KMS-11 (cell line): ENCODE results near the gene NAGLU.

Experiments
- H2AFZ ChIP-seq: fragments of 200-600 bp; sonication (generic); 2 replicates; pipeline ENCODE4 v1.6.1; 2016; ENCODE audit warnings: antibody characterized with exemption, mixed run types, low read depth
- H3K27ac ChIP-seq: fragments of 200-600 bp; sonication (generic); 2 replicates; pipeline ENCODE4 v1.6.1; 2016; ENCODE audit warnings: mild to moderate bottlenecking, mixed run types
- H3K27me3 ChIP-seq: fragments of 200-600 bp; sonication (generic); 2 replicates; pipeline ENCODE4 v1.6.1; 2017; ENCODE audit warnings: mild to moderate bottlenecking, low read depth, mixed run types, moderate library complexity; ENCODE audit not compliant: insufficient read depth
- H3K36me3 ChIP-seq: fragments of 200-600 bp; sonication (generic); 2 replicates; pipeline ENCODE4 v1.6.1; 2017; ENCODE audit warnings: mild to moderate bottlenecking, mixed run types; ENCODE audit not compliant: insufficient read depth
- H3K4me1 ChIP-seq: fragments of 200-600 bp; sonication (generic); 2 replicates; pipeline ENCODE4 v1.6.1; 2016; ENCODE audit warnings: mild to moderate bottlenecking, low read depth, mixed run types; ENCODE audit not compliant: poor library complexity, severe bottlenecking
- H3K4me2 ChIP-seq: fragments of 200-600 bp; sonication (generic); 2 replicates; pipeline ENCODE4 v1.7.0; 2016; ENCODE audit warnings: mild to moderate bottlenecking, mixed run types
- H3K4me3 ChIP-seq: fragments of 200-600 bp; sonication (generic); IDR thresholded peaks from 2 replicates; pipeline ENCODE4 v1.6.1; 2017; ENCODE audit warnings: low read depth, low read length, mixed read lengths; ENCODE audit not compliant: insufficient read depth
- H3K79me2 ChIP-seq: fragments of 200-600 bp; sonication (generic); 2 replicates; pipeline ENCODE4 v1.6.1; 2016; ENCODE audit warnings: low read depth, mixed run types; ENCODE audit not compliant: insufficient read depth
- H3K9ac ChIP-seq: fragments of 200-600 bp; sonication (generic); 2 replicates; pipeline ENCODE4 v1.6.1; 2016; ENCODE audit warnings: mild to moderate bottlenecking, mixed run types
- H4K20me1 ChIP-seq: fragments of 200-600 bp; sonication (generic); 2 replicates; pipeline ENCODE4 v1.6.1; 2016; ENCODE audit warnings: mild to moderate bottlenecking, mixed run types; ENCODE audit not compliant: insufficient read depth
- TF ChIP-seq, protein P1 (sequence below): fragments of 200-600 bp; sonication (generic); conservative IDR thresholded peaks from 2 replicates; pipeline ENCODE4 v1.6.1; 2017; ENCODE audit warnings: low read depth, mild to moderate bottlenecking, antibody characterized with exemption, low read length, moderate library complexity, mixed read lengths

The NAGLU gene

DNA sequence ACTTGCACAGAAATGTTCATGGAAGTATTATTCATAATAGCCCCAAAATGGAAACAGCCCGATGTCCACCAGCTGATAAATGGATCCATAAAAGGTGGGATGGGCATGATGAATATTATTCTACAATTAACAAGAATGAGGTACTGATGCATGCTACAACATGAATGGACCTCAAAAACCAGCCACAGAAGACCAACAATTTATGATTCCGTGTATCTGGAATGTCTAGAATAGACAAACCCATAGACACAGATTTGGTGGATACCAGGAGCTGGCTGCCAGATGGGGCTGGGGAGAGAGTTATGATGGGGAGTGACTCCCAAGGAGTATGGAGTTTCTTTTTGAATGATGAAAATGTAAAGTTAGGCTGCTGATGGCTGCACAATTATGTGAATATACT is 10.8 kb upstream of the NAGLU start:
- H3K4me2 ChIP-seq: no peak overlapping the region
- H3K9ac ChIP-seq: no peak overlapping the region
- no peaks in the 10 kb centered on the region for H3K27me3 ChIP-seq
- no peak overlapping the region for H3K27ac ChIP-seq
- no peaks in the 10 kb centered on the region for H3K36me3 ChIP-seq
- peaks cover 15% of the 10 kb centered on the region for H3K4me1 ChIP-seq
- H4K20me1 ChIP-seq: no peaks in the 10 kb centered on the region
- no peak overlapping the region for H3K4me3 ChIP-seq
- TF ChIP-seq, protein P1, sequence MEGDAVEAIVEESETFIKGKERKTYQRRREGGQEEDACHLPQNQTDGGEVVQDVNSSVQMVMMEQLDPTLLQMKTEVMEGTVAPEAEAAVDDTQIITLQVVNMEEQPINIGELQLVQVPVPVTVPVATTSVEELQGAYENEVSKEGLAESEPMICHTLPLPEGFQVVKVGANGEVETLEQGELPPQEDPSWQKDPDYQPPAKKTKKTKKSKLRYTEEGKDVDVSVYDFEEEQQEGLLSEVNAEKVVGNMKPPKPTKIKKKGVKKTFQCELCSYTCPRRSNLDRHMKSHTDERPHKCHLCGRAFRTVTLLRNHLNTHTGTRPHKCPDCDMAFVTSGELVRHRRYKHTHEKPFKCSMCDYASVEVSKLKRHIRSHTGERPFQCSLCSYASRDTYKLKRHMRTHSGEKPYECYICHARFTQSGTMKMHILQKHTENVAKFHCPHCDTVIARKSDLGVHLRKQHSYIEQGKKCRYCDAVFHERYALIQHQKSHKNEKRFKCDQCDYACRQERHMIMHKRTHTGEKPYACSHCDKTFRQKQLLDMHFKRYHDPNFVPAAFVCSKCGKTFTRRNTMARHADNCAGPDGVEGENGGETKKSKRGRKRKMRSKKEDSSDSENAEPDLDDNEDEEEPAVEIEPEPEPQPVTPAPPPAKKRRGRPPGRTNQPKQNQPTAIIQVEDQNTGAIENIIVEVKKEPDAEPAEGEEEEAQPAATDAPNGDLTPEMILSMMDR: no peak
- no peak overlapping the region for H2AFZ ChIP-seq
- no peaks in the 10 kb centered on the region for H3K79me2 ChIP-seq

DNA sequence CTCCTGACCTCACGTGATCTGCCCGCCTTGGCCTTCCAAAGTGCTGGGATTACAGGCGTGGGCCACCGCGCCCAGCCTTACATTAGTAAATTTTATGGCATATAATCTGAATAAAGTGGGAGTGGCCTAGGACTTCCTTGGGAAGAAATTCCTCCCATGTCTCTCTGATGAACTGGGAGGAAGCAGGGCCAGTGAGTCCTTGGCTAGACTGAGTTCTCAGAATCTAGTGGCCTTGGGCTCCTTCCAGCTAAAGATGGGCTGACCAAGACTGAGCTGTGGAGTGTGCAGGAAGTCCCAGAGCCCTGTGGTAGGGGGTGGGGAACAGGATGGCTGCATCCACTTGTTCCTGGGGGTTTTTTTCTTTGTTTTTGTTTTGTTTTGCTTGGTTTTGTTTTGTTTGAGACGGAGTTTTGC is 10.0 kb upstream of the NAGLU start:
- no peak overlapping the region for H3K4me3 ChIP-seq
- H4K20me1 ChIP-seq: no peaks in the 10 kb centered on the region
- peaks cover 24% of the 10 kb centered on the region for H3K4me1 ChIP-seq
- H3K36me3 ChIP-seq: no peaks in the 10 kb centered on the region
- H3K27ac ChIP-seq: no peak overlapping the region
- no peak overlapping the region for H3K9ac ChIP-seq
- no peaks in the 10 kb centered on the region for H3K79me2 ChIP-seq
- no peak overlapping the region for H2AFZ ChIP-seq
- H3K4me2 ChIP-seq: no peak overlapping the region
- TF ChIP-seq, protein P1: no peak
- no peaks in the 10 kb centered on the region for H3K27me3 ChIP-seq

DNA sequence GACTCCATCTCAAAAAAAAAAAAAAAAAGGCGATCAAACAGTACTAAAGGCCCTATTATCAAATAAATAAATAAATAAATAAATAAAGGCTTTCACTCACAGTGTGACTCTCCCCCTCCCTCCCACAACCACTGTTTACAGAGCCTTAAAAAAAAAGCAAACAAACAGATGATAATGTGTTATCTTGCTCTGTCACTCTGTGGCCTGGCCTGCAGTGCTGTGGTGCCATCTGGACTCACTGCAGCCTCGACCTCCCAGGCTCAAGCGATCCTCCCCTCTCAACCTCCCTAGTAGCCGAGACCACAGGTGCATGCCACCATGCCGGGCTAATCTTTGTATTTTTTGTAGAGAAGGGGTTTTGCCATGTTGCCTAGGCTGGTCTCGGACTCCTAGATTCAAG is 8.1 kb upstream of the NAGLU start:
- TF ChIP-seq, protein P1: no peak
- Histone ChIP-seq H3K9ac (no peak overlapping the region), H3K27me3 (no peaks in the 10 kb centered on the region), H3K4me1 (peaks cover 34% of the 10 kb centered on the region), H4K20me1 (no peaks in the 10 kb centered on the region), H3K79me2 (no peaks in the 10 kb centered on the region), H3K4me2 (no peak overlapping the region), H2AFZ (no peak overlapping the region), H3K36me3 (no peaks in the 10 kb centered on the region), H3K4me3 (no peak overlapping the region), H3K27ac (no peak overlapping the region)

DNA sequence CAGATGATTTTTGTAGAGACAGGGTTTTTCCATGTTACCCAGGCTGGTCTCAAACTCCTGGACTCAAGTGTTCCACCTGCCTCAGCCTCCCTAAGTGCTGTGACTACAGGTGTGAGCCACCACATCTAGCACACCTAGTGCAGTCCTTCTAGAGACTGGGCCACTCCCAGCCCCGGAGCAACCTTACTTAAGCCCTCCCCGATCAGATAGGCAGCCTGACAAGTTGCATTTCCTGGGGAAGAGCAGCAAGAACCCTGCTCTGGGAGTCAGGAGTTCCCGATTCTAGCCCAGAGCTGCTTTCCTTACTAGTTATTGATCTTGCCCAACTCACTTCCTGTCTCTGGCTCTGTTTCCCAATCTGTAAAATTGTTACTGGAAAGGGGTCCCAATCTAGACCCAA is 7.0 kb upstream of the NAGLU start:
- no peak overlapping the region for H3K27ac ChIP-seq

More for the DNA sequence above, 7.0 kb upstream of the NAGLU start:
- no peak overlapping the region for H3K9ac ChIP-seq
- no peaks in the 10 kb centered on the region for H3K27me3 ChIP-seq
- H3K4me3 ChIP-seq: no peak overlapping the region
- H3K4me1 ChIP-seq: peaks cover 35% of the 10 kb centered on the region
- H2AFZ ChIP-seq: no peak overlapping the region
- H4K20me1 ChIP-seq: no peaks in the 10 kb centered on the region
- TF ChIP-seq, protein P1: no peak
- no peak overlapping the region for H3K4me2 ChIP-seq
- no peaks in the 10 kb centered on the region for H3K36me3 ChIP-seq
- H3K79me2 ChIP-seq: no peaks in the 10 kb centered on the region
